ENCODE measurements around the gene LRRTM4. TPM values are rescaled to one million over a fixed set of nuclear protein-coding genes. Genes with fewer than 3 reads are reported as not detected.
"Not testable (repeated sequence)": the region's sequence is repeated elsewhere in the genome, so short reads cannot be mapped to it uniquely, and the experiment has no call there.

Gene LRRTM4
- total RNA-seq, 1 donor from 2014 or later, result 1.8 TPM

GRCh38 chr2:77190721-77191346 is 331.3 kb downstream of the LRRTM4 start:
- H3K4me3 Mint-ChIP-seq (ENCODE audit: unreplicated experiment), result no peak overlapping the region
- H3K27ac Mint-ChIP-seq (ENCODE audit: unreplicated experiment), result no peak overlapping the region
- no peaks in the 10 kb centered on the region for H3K9me3 Mint-ChIP-seq (ENCODE audit: unreplicated experiment)
- no peak for DNase-seq (ENCODE audit: low spot score)
- TF ChIP-seq CTCF (IDR thresholded peaks at IDR 0.05; ENCODE audit: unreplicated experiment), result no peak
- no peaks in the 10 kb centered on the region for H3K4me1 Mint-ChIP-seq (ENCODE audit: unreplicated experiment)
- no peaks in the 10 kb centered on the region for H3K27me3 Mint-ChIP-seq (ENCODE audit: unreplicated experiment)
- no peaks in the 10 kb centered on the region for H3K36me3 Mint-ChIP-seq (ENCODE audit: low read depth, unreplicated experiment)

- H3K27me3 Mint-ChIP-seq (ENCODE audit: unreplicated experiment), result peaks cover 2% of the 10 kb centered on the region
- no peaks in the 10 kb centered on the region for H3K4me1 Mint-ChIP-seq (ENCODE audit: unreplicated experiment)
- no peak for TF ChIP-seq CTCF (IDR thresholded peaks at IDR 0.05; ENCODE audit: unreplicated experiment)
- H3K36me3 Mint-ChIP-seq (ENCODE audit: low read depth, unreplicated experiment), result no peaks in the 10 kb centered on the region
- no peaks in the 10 kb centered on the region for H3K9me3 Mint-ChIP-seq (ENCODE audit: unreplicated experiment)
- no peak for DNase-seq (ENCODE audit: low spot score)
- H3K4me3 Mint-ChIP-seq (ENCODE audit: unreplicated experiment), result no peak overlapping the region
- H3K27ac Mint-ChIP-seq (ENCODE audit: unreplicated experiment), result no peak overlapping the region
Measured at GRCh38 chr2:77185052-77185451, 337.1 kb downstream of the LRRTM4 start.

GRCh38 chr2:77179297-77179696 is 342.9 kb downstream of the LRRTM4 start:
- H3K27ac Mint-ChIP-seq (ENCODE audit: unreplicated experiment), result no peak overlapping the region
- no peaks in the 10 kb centered on the region for H3K36me3 Mint-ChIP-seq (ENCODE audit: low read depth, unreplicated experiment)
- H3K9me3 Mint-ChIP-seq (ENCODE audit: unreplicated experiment), result no peaks in the 10 kb centered on the region
- no peak for TF ChIP-seq CTCF (IDR thresholded peaks at IDR 0.05; ENCODE audit: unreplicated experiment)
- H3K4me1 Mint-ChIP-seq (ENCODE audit: unreplicated experiment), result no peaks in the 10 kb centered on the region
- no peak overlapping the region for H3K4me3 Mint-ChIP-seq (ENCODE audit: unreplicated experiment)
- DNase-seq (ENCODE audit: low spot score), result no peak
- peaks cover 2% of the 10 kb centered on the region for H3K27me3 Mint-ChIP-seq (ENCODE audit: unreplicated experiment)

DNA sequence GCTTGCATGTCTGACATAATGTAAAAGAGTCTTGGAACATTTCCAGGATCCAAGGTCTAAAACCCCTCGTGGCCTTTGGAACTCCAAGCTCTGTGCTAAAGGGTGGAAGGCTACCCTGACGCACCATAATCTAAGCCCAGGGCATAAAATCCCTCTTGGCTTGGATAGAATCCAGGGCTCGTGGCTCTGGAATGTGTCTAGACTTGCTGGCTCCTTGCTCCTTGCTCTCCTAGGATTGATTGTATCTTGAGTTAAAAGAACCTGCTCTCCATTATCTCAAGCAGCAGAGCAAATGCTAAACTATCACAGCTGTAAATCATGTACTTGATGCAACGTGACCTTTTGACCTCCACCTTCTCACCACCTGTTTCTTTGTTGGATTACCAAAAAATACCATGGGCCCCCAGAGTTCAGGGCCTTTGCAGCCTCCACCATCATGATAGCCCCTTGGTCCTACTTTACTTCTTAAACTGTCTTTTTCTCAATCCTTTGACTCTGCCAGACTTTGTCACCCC is 346.9 kb downstream of the LRRTM4 start:
- not testable (repeated sequence) for H3K27ac Mint-ChIP-seq (ENCODE audit: unreplicated experiment); H3K36me3 Mint-ChIP-seq (ENCODE audit: low read depth, unreplicated experiment); H3K4me3 Mint-ChIP-seq (ENCODE audit: unreplicated experiment); H3K4me1 Mint-ChIP-seq (ENCODE audit: unreplicated experiment); H3K9me3 Mint-ChIP-seq (ENCODE audit: unreplicated experiment); H3K27me3 Mint-ChIP-seq (ENCODE audit: unreplicated experiment); DNase-seq (ENCODE audit: low spot score)

DNA sequence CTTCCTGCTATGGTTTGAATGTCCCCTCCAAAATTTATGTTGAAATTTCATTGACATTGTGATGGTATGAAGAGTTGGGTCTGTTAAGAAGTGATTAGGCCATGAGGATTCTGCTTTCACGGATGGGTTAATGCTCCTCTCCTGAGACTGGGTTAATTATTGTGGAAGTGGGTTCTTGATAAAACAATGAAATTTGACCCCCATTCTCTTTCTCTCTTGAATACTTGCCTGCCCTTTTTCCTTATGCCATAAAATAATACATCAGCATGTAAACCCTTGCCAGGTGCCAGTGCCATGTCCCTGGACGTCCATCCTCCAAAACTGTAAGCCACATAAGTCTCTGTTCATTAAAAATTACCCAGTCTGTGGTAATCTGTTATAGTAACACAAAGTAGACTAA is 352.8 kb downstream of the LRRTM4 start:
- Mint-ChIP-seq H3K4me1 (ENCODE audit: unreplicated experiment) (no peaks in the 10 kb centered on the region), H3K36me3 (ENCODE audit: low read depth, unreplicated experiment) (no peaks in the 10 kb centered on the region), H3K27ac (ENCODE audit: unreplicated experiment) (no peak overlapping the region)

DNA sequence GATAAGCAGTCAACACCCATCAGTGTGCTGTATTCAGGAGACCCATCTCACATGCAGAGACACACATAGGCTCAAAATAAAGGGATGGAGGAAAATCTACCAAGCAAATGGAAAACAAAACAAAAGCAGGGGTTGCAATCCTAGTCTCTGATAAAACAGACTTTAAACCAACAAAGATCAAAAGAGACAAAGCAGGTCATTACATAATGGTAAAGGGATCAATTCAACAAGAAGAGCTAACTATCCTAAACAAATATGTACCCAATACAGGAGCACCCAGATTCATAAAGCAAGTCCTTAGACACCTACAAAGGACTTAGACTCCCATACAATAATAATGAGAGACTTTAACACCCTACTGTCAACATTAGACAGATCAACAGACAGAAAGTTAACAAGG is 358.2 kb downstream of the LRRTM4 start:
- not testable (repeated sequence) for H3K36me3 Mint-ChIP-seq (ENCODE audit: low read depth, unreplicated experiment); H3K27ac Mint-ChIP-seq (ENCODE audit: unreplicated experiment); H3K4me3 Mint-ChIP-seq (ENCODE audit: unreplicated experiment); H3K27me3 Mint-ChIP-seq (ENCODE audit: unreplicated experiment); H3K4me1 Mint-ChIP-seq (ENCODE audit: unreplicated experiment); H3K9me3 Mint-ChIP-seq (ENCODE audit: unreplicated experiment); DNase-seq (ENCODE audit: low spot score)

More for the DNA sequence above, 352.8 kb downstream of the LRRTM4 start:
- no peak for TF ChIP-seq CTCF (IDR thresholded peaks at IDR 0.05; ENCODE audit: unreplicated experiment)
- no peak for DNase-seq (ENCODE audit: low spot score)
- Mint-ChIP-seq H3K9me3 (ENCODE audit: unreplicated experiment) (no peaks in the 10 kb centered on the region), H3K4me3 (ENCODE audit: unreplicated experiment) (no peak overlapping the region), H3K27me3 (ENCODE audit: unreplicated experiment) (peaks cover 1% of the 10 kb centered on the region)
